Natural killer cell (primary cell): Measurements from ENCODE around the gene NDE1. TPM values are rescaled to one million over a fixed set of nuclear protein-coding genes. Genes with fewer than 3 reads are reported as not detected.

Experiments
- ATAC-seq, 3 donors: fragments of 150-1000 bp in 2 of 3; fragments of 200-7000 bp in 1 of 3; cut with Tn5 transposase; 1 replicate in 1 of 3; 2 replicates in 2 of 3; pipeline ENCODE4 v1.10.0; 2021; ENCODE audit warnings: mild to moderate bottlenecking in 2 of 3, moderate library complexity in 2 of 3
- DNase-seq, 2 donors: peaks; one replicate each; pipeline versions ENCODE4 v3.0.0 to v3.0.0-alpha.2; 2013 to 2021; ENCODE audit warnings: mixed read lengths in 1 of 2
- H3K27ac ChIP-seq: one replicate; pipeline ENCODE4 v1.5.1; 2013; ENCODE audit warnings: mild to moderate bottlenecking, low read length
- H3K27me3 ChIP-seq: one replicate; pipeline ENCODE4 v1.6.1; 2013; ENCODE audit warnings: low read length; ENCODE audit not compliant: control insufficient read depth, insufficient read depth
- H3K36me3 ChIP-seq: one replicate; pipeline ENCODE4 v1.6.1; 2013; ENCODE audit warnings: low read length; ENCODE audit not compliant: control insufficient read depth, insufficient read depth
- H3K4me1 ChIP-seq: one replicate; pipeline ENCODE4 v1.6.1; 2013; ENCODE audit warnings: low read length; ENCODE audit not compliant: control insufficient read depth, insufficient read depth
- H3K4me3 ChIP-seq: one replicate; pipeline ENCODE4 v1.5.1; 2013; ENCODE audit warnings: low read length
- H3K9me3 ChIP-seq: one replicate; pipeline ENCODE4 v1.6.1; 2013; ENCODE audit warnings: low read length; ENCODE audit not compliant: control insufficient read depth, insufficient read depth
- H3K27ac Mint-ChIP-seq, 2 donors: one replicate each; pipeline ENCODE4 v1.8.0; 2022; ENCODE audit warnings: mild to moderate bottlenecking in 2 of 2, mixed read lengths in 2 of 2, moderate library complexity in 1 of 2
- H3K27me3 Mint-ChIP-seq, 2 donors: one replicate each; pipeline ENCODE4 v1.8.0; 2022; ENCODE audit warnings: low read depth in 2 of 2, mixed read lengths in 2 of 2
- H3K36me3 Mint-ChIP-seq: one replicate; pipeline ENCODE4 v1.8.0; 2022; ENCODE audit warnings: mixed read lengths
- H3K4me1 Mint-ChIP-seq, 2 donors: one replicate each; pipeline ENCODE4 v1.8.0; 2022; ENCODE audit warnings: mixed read lengths in 2 of 2
- H3K4me3 Mint-ChIP-seq: one replicate; pipeline ENCODE4 v1.8.0; 2022; ENCODE audit warnings: mild to moderate bottlenecking, moderate library complexity, mixed read lengths
- H3K9me3 Mint-ChIP-seq, 2 donors: one replicate each; pipeline ENCODE4 v1.8.0; 2022; ENCODE audit warnings: mixed read lengths in 2 of 2
- CTCF ChIP-seq: fragments of 200-600 bp; IDR thresholded peaks from one replicate; pipeline ENCODE4 v1.8.0; 2022; ENCODE audit warnings: antibody characterized with exemption
- WGBS: methylation state at CpG from one replicate; pipeline ENCODE4 v1.1.7; 2013; ENCODE audit warnings: missing lambda C conversion rate; ENCODE audit not compliant: insufficient coverage; 5-methylcytosine and 5-hydroxymethylcytosine counted together
- intact Hi-C: fragments of 100-400 bp; cut with micrococcal nuclease; formaldehyde crosslinking; loops from one replicate; pipeline ENCODE4 v1.14.2; 2022
- total RNA-seq, 4 donors: library from RNA; stranded (reverse); fragments of 120-200 nt in 1 of 4; gene quantifications; one replicate each; pipeline versions ENCODE4 v1.2.3 to v1.2.4, GENCODE V29; 2013 to 2022

Gene NDE1
- total RNA-seq, 3 donors from 2014 or later (not counting 1 experiment from before 2014, with no cell fraction given): 104 to 118 (median 114) TPM

GRCh38 chr16:15642557-15643047 is 7.4 kb upstream of the NDE1 start:
- H3K4me1 Mint-ChIP-seq: peaks cover 36 to 38% of the 10 kb centered on the region in 2 donors
- peak overlapping the region; percentile 95 for H3K4me3 Mint-ChIP-seq
- 1% methylated on average over 19 of the region's 23 CpGs for WGBS
- Histone ChIP-seq H3K9me3 (no peaks in the 10 kb centered on the region), H3K27ac (peak overlapping the region; percentile 95), H3K4me1 (peaks cover 8% of the 10 kb centered on the region), H3K36me3 (peaks cover 14% of the 10 kb centered on the region), H3K27me3 (no peaks in the 10 kb centered on the region), H3K4me3 (peak overlapping the region; percentile 98)
- peak overlapping the region; percentile 98 to 99 for H3K27ac Mint-ChIP-seq
- peak; percentile 77 to 89 for DNase-seq
- H3K9me3 Mint-ChIP-seq: no peaks in the 10 kb centered on the region
- H3K27me3 Mint-ChIP-seq: no peaks in the 10 kb centered on the region
- peak; percentile 68 for TF ChIP-seq CTCF
- intact Hi-C loops: loop anchor here (1.0 to 5.0 kb wide), 6 partner anchors 8 to 216 kb away; partner anchors contain the start of gene NDE1
- ATAC-seq: peak; percentile 65 to 78 (median 67)
- peaks cover 9% of the 10 kb centered on the region for H3K36me3 Mint-ChIP-seq

- Mint-ChIP-seq H3K36me3 (peaks cover 9% of the 10 kb centered on the region), H3K4me3 (peak within 1 kb of the TSS; percentile 95), H3K27ac (peak within 1 kb of the TSS; percentile 98 to 99), H3K4me1 (peaks cover 36 to 38% of the 10 kb centered on the region in 2 donors), H3K27me3 (no peaks in the 10 kb centered on the region), H3K9me3 (no peaks in the 10 kb centered on the region)
- under 1% methylated on average over 57 of the region's 58 CpGs for WGBS
- Histone ChIP-seq H3K27ac (peak within 1 kb of the TSS; percentile 100), H3K36me3 (peaks cover 8% of the 10 kb centered on the region), H3K9me3 (no peaks in the 10 kb centered on the region), H3K27me3 (no peaks in the 10 kb centered on the region), H3K4me3 (peak within 1 kb of the TSS; percentile 98), H3K4me1 (peaks cover 8% of the 10 kb centered on the region)
- no peak for TF ChIP-seq CTCF
- intact Hi-C loops: loop anchor here (1.0 to 5.0 kb wide), 4 partner anchors 16 to 216 kb away; no protein-coding TSS in a partner anchor
- ATAC-seq (peak; percentile 87 to 98 (median 90)), DNase-seq (peak; percentile 99 to 100)
Measured at GRCh38 chr16:15643048-15643945, 6.7 kb upstream of the NDE1 start, which contains the start of gene MARF1. Gene MARF1, minus strand, starts transcription at chr16:15643154. Its CDS starts 3,921 bp downstream, at chr16:15639233.

GRCh38 chr16:15643946-15644250 is 6.1 kb upstream of the NDE1 start:
- H3K4me3 ChIP-seq: peak overlapping the region; percentile 90

More at GRCh38 chr16:15643946-15644250, 6.1 kb upstream of the NDE1 start:
- Histone ChIP-seq H3K9me3 (no peaks in the 10 kb centered on the region), H3K36me3 (peaks cover 3% of the 10 kb centered on the region), H3K4me1 (peaks cover 8% of the 10 kb centered on the region), H3K27me3 (no peaks in the 10 kb centered on the region), H3K27ac (peak overlapping the region; percentile 100)
- Mint-ChIP-seq H3K27me3 (no peaks in the 10 kb centered on the region), H3K36me3 (peaks cover 3% of the 10 kb centered on the region), H3K4me3 (peak overlapping the region; percentile 95), H3K4me1 (peaks cover 32 to 35% of the 10 kb centered on the region in 2 donors), H3K9me3 (no peaks in the 10 kb centered on the region), H3K27ac (peak overlapping the region; percentile 98 to 99)
- intact Hi-C loops: loop anchor here (1.0 to 5.0 kb wide), 4 partner anchors 15 to 217 kb away; no protein-coding TSS in a partner anchor
- 17% methylated on average over 4 of the region's 4 CpGs for WGBS
- no peak for ATAC-seq
- TF ChIP-seq CTCF: no peak
- DNase-seq: no peak
